Smooth muscle cell of the brain vasculature (primary cell): ENCODE results near the gene RAB5IF.
"Not testable (repeated sequence)": the region's sequence is repeated elsewhere in the genome, so short reads cannot be mapped to it uniquely, and the experiment has no call there.

ENCODE experiments used
- DNase-seq: peaks from one replicate; pipeline ENCODE4 v3.0.0-alpha.2; 2012; ENCODE audit warnings: low read depth, low spot score

RAB5IF gene

DNA sequence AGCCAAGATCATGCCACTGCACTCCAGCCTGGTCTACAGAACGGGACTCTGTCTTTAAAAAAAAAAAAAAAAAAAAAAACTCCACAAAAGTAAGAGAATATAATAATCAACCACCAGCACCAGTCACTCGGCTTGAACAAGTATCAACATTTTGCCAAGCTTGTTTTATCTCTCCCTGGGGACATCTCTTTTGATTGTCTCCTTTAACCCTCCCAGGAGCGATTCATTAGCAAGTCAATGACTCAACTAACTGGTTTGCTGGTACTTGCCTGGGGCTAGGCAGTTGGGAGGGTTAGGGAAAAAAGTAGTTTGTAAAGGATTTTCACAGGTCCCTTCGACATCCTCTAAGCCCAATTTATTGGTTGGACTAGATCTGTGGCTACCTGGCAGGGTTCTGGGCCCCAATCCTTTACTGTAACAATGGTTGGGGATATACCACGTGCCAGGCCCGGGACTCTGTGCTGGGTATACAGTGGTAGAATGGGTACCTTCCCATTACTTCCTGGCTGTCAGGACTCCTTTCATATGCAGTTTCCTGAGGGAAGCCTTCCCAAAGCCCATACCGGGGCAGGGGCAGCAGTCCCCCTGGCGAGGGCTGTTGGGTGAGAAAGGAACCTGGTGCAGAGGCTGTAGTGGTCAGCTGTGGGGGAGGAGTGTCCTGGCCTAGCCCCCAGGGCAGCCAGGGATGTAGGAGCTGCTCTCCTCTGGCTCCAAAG lies 20.0 kb upstream of the RAB5IF start:
- no peak for DNase-seq

DNA sequence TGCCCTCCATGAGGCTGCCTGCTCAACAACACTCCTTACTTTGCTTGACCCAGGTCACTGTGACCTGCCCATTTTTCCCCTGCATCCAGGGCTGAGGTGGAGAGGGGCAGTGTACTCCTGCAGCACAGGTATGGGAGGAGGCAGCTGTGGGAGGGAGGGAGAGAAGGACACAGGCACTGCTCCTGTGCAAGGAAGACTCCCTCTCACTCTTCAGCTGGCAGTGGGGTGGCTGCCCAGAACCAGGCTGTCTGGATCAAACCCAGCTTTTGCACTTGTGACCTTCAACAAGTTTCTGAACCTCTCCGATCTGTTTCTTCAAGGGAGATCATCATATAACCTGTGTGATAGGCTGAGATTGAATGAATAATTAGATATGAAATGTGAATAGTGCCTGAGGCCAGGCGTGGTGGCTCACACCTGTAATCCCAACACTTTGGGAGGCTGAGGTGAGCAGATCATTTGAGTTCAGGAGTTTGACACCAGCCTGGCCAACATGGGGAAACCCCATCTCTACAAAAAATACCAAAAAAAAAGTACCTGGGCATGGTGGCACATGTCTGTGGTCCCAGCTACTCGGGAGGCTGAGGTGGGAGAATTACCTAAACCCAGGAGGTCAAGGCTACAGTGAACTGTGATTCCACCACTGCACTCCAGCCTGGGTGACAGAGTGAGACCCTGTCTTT lies 18.1 kb upstream of the RAB5IF start:
- no peak for DNase-seq

DNA sequence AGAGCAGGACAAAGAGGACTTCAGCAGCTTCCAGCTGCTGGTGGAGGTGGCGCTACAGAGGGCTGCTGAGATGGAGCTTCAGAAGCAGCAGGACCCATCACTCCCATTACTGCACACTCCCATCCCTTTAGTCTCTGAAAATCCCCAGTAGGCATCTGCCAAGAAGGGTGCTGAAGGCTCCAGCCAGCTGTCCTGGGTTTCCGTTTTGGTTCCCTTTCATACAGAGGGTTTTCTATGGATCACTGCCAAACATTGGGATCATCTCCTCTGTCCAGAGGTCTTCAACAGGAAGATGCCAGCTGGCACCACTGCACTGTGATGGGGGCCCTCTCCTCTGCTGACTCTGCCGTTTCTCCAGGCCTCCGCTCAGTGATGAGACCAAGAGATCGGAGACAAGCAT lies 14.3 kb upstream of the RAB5IF start:
- DNase-seq: no peak

DNA sequence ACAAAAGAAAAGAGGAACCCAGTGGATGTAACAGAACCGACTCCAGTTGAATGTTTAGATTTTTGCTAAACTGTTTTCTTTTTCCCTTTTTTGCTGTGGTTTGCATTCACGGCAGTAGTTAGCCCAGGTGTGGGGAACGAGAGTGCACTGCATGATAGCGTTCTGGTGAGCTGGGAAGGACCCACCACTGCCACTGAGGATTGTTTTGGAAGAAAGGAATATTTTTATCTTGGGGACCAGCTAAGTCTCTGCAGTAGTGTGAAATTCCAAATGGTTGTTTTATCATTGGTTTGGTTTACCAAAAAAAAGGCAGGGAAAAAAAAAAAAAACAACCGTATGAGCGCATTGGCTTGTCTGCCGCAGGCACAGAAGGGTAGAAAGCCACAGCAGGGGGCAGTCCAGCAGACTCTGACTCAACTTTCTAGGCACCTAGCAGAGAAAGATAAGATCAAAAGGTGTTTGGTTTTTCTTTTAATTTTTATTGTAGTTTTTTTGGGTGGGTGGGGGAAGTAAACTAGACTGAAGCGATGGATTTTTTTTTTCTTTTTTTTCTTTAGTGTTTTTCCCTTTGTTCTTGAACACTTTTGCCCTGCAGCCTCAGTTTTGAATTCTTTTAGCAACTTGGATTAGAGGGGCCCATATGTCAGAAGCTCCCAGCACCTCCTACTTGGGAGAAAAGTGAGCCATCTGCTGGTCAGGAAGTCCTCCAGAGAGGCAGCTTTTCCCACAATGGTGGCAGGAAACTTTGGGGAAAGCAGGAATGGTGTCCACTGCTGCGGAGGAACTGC lies 13.5 kb upstream of the RAB5IF start:
- no peak for DNase-seq

DNA sequence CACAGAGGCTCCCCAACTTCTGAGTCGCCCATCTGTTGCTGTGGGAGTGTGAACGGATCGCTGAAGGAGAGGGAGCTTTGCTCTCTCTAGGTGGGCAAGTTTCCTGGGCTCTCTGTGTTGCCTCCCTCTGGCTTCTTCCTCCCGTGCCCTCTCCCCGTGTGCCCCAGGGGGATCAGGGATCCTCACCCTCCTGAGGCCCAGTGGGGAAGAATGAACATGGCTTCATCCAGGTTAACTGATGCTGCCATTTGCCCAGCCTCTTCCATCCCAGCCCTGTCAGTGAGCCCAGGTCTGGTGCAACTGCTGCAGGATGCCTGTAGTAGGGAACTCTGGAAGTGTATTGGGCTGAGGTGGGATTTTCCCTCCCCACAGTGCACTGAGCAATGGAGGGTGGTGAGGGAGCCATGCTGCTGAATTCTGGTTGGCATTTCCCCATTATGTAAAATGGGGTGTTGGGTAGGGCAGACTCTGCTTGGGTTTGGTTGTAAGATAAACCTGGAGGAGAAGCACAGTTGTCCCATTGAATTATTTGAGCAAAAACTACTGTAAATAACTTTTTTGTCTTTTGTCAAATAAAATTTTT lies 12.1 kb upstream of the RAB5IF start:
- no peak for DNase-seq

DNA sequence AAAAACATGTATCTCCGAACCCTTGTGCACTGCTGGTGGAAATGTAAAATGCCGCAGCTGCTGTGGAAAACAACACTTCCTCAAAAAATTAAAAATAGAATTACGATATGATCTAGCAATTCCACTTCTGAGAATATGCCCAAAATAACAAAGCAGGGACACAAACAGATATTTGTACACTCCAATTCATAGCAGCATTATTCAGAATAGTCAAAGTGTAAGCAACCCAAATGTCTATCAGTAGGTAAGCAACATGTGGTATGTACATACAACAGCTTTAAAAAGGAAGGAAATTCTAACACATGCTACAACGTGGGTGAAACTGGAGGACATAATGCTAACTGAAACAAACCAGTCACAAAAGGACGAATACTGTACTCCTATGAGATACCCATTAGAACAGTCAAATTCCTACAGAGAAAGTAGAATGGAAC lies 5.7 kb upstream of the RAB5IF start:
- no peak for DNase-seq

DNA sequence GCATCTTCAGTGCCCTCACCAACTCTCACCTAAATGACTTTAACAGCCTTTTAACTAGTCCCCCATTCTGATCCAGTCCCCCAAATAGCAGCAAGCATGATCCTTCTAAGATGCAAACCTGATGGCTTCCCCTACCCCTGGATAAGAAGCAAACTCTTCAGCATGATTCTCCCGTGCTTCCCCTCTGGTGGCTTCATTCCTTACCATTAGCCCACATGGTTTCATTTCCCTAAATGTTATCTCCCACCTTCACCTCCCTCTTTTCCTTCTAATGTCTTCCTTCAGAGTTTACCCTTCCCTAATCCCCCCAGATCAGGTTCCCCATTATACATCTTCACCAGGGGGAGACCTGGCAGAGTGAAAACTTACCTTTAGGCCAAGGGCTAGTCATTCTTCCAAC lies 4.0 kb upstream of the RAB5IF start:
- DNase-seq: no peak

DNA sequence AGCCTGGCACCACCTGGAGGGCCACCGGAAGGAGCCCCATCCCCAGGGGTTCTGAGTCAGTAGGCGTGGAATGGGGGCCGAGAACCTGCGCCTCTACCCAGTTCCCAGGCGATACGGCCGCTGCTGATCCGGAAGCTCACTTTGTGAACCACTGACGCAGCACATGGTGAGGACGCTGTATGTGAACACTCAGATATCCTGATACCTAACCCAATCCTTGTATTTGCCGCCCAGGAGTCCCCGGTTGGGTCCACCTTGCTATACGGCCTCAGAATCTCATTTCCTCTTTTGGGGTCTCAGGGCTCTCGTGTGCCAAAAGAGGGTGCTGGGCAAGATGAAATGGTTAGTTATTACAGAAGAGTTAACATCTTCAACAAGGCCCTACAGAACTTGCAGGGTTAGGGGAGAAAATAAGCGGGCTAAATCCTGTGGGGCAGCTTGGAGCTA lies 604 bp upstream of the RAB5IF start:
- no peak for DNase-seq

DNA sequence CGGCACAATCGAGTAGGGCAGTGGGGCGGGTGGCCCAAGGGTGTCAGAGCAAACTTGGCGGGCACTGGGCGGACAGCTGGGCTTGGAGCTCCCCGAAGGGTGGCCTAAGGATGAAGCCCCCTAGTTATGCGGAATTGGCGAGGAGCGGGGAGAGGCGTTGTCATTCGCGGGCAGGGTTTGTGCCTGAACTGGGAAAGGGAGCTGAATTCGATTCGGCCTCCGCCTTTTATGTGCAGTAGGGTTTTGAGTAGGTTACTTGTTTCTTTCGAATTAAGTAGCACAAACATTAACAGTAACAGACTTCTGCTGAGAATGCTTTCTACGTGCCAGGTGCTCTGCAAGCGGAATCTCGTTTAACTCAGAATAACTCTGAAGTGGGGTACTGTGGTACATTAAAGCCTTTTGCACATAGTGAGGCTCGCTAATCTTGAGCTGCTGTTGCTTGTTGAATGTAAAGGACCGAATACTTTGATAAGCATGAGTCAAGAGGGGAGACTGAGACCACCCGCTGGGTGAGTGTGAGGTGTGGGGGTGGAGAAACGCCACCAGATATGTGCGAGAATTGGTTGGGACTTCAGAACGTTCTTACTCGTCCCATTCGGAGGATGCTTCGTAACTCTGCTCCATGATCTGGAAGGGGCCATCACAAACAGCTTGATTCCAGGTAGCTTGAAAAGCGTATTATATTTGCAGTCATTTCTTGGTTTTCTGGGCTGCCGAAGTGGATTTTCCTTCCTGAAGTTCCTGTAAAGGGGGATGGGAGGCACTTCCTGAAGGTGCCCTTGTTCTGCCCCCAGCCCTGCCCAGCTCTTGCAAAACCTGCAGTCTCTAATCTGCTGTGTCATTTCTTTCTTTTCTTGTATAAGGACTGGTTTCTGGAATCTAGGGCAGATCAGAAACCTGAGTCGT lies 833 bp downstream of the RAB5IF start:
- no peak for DNase-seq

DNA sequence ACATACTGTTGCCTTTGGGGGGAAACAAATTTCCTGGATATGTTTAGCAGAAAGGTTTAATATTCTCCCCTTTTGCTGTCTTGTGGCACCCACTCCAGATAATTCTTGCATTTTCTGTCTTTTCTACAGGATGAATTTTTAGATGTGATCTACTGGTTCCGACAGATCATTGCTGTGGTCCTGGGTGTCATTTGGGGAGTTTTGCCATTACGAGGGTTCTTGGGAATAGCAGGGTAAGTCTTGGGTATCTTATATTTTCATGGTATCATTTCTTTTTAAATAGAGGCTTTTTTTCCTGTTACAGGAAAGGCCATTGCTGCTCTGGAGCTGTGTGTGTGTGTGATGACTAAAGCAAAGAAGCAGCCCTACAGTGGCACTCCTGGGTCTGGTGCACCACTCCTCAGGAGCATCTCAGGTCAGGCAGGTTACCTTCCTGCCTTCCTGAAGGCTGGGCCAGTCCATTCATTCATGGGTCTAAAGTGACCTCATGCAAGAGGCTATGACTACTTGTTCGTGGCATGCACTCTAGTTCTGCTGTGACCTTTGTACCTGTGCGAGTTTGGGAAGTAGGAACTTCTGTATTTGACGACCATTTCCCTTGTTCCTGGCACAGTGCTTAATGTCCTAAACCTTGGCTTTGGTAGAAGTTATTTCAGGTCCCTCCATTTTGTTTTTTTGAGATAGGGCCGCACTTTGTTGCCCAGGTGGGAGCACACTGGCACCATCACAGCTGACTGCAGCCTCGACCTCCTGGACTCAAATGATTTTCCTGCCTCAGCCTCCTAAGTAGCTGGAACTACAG lies 2.2 kb downstream of the RAB5IF start:
- DNase-seq: no peak

DNA sequence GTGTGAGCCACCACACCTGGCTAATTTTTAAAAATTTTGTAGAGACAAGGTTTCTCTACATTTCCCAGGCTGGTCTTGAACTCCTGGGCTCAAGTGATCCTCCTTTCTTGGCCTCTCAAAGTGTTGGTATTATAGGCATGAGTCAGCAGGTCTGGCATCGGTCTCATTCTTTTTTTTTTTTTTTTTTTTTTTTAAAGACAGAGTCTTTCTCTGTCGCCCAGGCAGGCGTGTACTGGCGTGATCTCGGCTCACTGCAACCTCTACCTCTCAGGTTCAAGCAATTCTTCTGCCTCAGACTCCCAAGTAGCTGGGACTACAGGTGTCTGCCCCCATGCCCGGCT lies 2.8 kb downstream of the RAB5IF start:
- DNase-seq: not testable (repeated sequence)

DNA sequence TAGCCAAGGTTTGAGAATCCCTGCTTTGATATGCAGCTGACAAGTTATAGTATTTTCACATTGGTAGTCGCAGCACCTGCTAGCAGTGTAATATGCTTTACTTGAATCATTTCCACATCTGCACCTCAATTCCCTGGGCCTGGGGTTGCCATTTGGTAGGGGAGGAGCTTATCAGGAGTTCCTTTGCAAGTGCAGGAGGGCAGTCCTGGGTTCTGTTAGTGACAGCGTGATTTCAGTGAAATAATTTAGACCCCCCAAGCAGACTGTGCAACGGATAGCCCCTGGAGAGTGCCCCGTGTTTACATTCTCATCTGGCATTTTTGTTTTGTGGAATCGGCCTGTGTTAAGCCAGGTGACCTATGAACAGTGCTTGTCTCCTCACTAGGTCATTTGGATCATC lies 6.0 kb downstream of the RAB5IF start:
- no peak for DNase-seq

DNA sequence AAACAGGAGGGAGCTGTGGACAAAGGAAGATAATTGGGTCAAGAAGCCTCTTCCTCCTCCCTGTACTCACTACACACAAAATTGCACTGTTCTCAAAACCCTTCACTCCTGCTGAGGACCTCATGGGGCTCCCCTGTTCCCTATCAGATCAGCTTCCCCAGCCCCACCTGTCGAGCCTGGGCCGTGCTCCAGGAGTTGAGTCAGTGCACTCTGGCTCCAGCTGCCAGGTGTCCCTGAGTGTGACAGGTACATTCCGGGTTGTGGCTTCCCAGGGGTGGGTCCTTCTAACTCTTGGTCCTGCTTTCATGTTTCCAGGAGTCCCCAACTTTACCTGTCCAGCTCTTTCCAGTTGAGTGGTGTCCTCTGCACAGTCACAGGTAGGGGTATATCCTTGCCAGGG lies 8.4 kb downstream of the RAB5IF start:
- no peak for DNase-seq

DNA sequence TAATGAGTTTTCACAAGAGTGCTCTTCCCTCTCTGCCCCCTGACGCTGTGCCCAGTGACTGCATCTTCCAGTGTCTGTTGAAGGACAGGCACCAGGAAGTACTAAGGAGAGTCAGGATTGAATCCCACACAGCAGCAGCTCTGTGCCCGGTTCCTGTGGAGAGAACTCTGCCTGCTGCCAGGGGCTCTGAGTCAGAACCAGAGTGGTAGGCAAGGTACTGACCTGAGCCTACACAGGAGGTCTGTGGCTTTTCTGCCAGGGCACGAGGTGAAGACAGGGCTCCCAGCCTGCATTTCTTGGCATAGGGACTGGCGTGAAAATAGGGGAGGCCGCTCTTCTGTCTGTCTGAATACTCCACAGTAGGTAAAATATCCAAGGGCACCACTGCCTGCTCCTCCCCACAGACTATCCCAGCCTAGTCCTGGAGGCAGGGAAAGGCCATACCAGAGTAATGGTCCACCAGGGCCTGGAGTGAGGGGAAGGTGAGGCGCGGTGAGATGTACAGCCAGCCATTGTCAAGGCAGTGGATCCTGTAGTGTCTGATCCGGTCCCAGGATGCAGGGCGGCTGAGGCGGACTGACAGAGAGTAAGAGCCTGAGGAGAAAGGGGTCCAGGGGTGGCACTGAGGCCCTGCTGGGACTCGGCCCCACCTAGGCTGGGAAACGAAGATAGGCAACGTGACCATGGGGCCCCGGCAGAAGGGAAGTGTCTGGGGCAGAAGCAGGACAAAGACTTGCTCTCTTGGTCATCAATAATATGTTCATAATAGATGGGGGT lies 9.4 kb downstream of the RAB5IF start:
- no peak for DNase-seq

DNA sequence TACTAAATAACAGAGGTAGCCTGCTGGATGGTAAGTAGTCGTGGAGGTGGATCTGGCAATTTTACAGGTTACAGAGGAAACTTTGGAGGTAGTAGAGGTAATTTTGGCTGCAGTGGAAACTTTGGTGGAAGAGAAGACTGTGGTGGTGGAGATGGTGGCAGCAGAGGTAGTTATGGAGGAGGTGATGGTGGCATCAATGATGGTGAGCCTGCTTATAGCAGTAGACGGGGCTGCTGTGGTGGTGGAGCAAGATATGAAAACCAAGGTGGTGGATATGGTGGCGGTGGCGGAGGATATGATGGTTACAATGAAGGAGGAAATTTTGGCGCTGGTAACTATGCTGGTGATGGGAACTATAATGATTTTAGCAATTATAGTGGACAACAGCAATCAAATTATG lies 15.3 kb downstream of the RAB5IF start:
- DNase-seq: no peak

DNA sequence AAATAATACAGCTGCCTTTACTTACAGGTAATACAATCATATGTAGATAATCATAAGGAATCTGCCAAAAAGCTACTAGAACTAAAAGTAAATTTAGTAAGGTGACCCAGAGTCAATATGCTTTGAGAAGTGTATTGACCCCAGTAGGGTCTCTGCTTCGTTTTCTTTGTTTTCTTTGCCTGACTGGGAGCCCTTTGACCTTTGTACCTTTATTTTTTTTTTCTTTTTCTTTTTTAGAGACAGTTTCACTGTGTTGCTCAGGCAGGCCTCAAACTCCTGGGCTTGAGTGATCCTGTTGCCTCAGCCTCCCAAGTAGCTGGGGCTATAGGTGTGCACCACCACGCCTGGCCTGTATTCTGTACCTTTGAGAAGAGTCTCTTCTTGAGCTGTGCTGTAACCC lies 17.9 kb downstream of the RAB5IF start:
- no peak for DNase-seq

DNA sequence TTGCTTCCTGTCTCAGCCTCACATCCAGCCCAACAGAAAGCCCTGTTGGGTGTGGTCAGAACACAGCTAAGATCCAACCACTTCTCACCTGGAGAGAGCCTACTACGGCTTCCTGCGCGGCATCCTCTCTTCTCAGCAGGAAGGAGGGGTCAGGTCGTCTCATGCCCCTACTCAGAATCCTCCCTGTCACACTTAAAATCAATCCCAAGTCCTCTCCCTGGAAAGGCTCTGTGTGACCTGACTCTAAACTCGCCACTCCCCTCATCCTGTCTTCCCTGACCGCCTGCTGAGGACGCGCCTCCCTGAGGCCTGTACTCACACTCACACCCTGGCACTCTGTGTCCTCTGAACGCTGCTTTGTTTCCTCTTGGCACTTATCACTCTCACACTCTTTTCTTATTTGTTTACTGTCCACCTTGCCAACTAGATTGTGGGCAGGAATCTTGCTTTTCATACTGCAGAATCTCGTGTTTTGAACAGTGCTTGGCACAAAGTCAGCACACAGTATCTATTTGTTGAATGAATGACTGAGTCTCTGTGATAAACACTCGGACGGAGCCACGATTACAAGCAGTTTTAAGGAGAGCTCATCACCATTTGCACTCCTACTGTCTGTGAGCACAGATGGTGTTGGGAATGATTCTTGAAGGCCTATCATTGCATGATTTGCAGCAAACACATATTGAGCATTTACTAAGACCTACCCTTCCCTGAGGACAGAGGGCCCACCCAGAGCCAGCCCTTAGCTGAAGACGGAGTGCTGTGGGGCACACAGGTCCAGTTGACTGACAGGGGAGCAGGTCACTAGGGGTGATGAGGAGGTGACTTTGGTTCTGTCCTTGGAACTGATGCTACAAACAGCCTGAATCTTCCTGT lies 18.7 kb downstream of the RAB5IF start:
- DNase-seq: no peak

DNA sequence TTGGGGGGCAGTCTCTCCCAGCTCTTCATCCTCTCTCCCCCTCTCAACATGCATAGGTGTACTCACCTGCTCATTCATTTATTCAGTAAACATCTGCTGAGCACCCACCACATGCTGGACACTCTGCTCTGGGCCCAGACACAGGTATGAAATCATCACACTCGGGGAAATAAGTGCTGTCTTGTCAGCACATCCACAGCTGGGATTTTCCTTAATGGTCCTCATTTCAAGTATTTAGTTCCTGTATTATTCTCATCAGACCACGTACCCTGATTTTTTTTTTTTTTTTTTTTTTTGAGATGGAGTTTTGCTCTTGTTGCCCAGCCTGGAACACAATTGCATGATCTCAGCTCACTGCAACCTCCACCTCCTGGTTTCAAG lies 19.4 kb downstream of the RAB5IF start:
- DNase-seq: no peak

DNA sequence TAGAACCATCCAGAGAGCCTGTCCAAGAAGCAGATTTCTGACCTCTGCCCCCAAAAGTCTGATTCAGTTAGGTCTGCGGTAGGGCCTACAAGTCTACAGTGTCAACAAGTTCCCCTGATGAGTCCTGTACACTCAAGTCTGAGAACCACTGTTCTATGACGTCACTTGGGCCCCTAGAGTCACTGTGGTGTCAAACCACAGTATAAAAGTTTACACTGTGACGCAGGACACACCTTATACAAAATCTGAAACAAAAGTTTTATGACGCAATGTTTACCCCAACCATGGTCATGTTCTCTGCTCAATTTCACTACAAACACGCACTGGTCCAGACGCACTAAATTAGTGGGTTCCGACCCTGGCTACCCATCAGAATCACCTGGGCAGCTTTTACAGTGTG lies 22.5 kb downstream of the RAB5IF start:
- DNase-seq: no peak
